Astrocyte (in vitro differentiated cells and primary cell): Measurements from ENCODE around the gene ZNF613. TPM values are rescaled to one million over a fixed set of nuclear protein-coding genes. Genes with fewer than 3 reads are reported as not detected.
"Not testable (repeated sequence)": the region's sequence is repeated elsewhere in the genome, so short reads cannot be mapped to it uniquely, and the experiment has no call there.

Experiments used
- DNase-seq: peaks from one replicate; pipeline ENCODE4 v3.0.0-alpha.2; 2010; ENCODE audit warnings: low read depth
- FAIRE-seq: peaks from 2 replicates; lab custom pipeline; 2011; peaks lifted over from hg19 to GRCh38; lab: Jason Lieb, UNC
- H2AFZ ChIP-seq: 2 replicates; pipeline ENCODE4 v1.6.0; 2012; ENCODE audit warnings: low read depth, low read length, inconsistent platforms
- H3K27ac ChIP-seq: 2 replicates; pipeline ENCODE4 v1.5.1; 2011; ENCODE audit warnings: low read depth, low read length, inconsistent platforms
- H3K27me3 ChIP-seq: 2 replicates; pipeline ENCODE4 v1.6.0; 2011; ENCODE audit warnings: low read length, inconsistent platforms; ENCODE audit not compliant: insufficient read depth
- H3K36me3 ChIP-seq: 2 replicates; pipeline ENCODE4 v1.5.1; 2011; ENCODE audit warnings: low read length, inconsistent platforms; ENCODE audit not compliant: insufficient read depth
- H3K4me1 ChIP-seq: 2 replicates; pipeline ENCODE4 v1.5.1; 2011; ENCODE audit warnings: low read length, inconsistent platforms; ENCODE audit not compliant: insufficient read depth
- H3K4me2 ChIP-seq: 2 replicates; pipeline ENCODE4 v1.6.0; 2012; ENCODE audit warnings: low read length, inconsistent platforms
- H3K4me3 ChIP-seq: 2 replicates; pipeline ENCODE4 v1.5.1; 2011; ENCODE audit warnings: low read depth, mild to moderate bottlenecking, low read length, inconsistent platforms; ENCODE audit not compliant: insufficient read depth
- H3K79me2 ChIP-seq: 2 replicates; pipeline ENCODE4 v1.6.0; 2012; ENCODE audit warnings: mild to moderate bottlenecking, low read length, inconsistent platforms; ENCODE audit not compliant: insufficient read depth
- H3K9ac ChIP-seq: 2 replicates; pipeline ENCODE4 v1.6.0; 2012; ENCODE audit warnings: mild to moderate bottlenecking, low read length, inconsistent platforms
- H3K9me3 ChIP-seq: 2 replicates; pipeline ENCODE4 v1.5.1; 2012; ENCODE audit warnings: low read depth, mild to moderate bottlenecking, low read length, inconsistent platforms; ENCODE audit not compliant: insufficient read depth
- H4K20me1 ChIP-seq: 2 replicates; pipeline ENCODE4 v1.6.0; 2012; ENCODE audit warnings: low read length, inconsistent platforms; ENCODE audit not compliant: insufficient read depth
- H3K27ac Mint-ChIP-seq: one replicate; pipeline ENCODE4 v1.8.0; 2021; ENCODE audit warnings: mild to moderate bottlenecking, mixed read lengths; ENCODE audit not compliant: unreplicated experiment
- H3K27me3 Mint-ChIP-seq: one replicate; pipeline ENCODE4 v1.8.0; 2021; ENCODE audit warnings: low read depth, mixed read lengths; ENCODE audit not compliant: unreplicated experiment
- H3K36me3 Mint-ChIP-seq: one replicate; pipeline ENCODE4 v1.8.0; 2021; ENCODE audit warnings: low read depth, mixed read lengths; ENCODE audit not compliant: unreplicated experiment
- H3K4me1 Mint-ChIP-seq: one replicate; pipeline ENCODE4 v1.8.0; 2021; ENCODE audit warnings: low read depth, mixed read lengths; ENCODE audit not compliant: unreplicated experiment
- H3K4me3 Mint-ChIP-seq: one replicate; pipeline ENCODE4 v1.8.0; 2021; ENCODE audit warnings: mild to moderate bottlenecking, moderate library complexity, mixed read lengths; ENCODE audit not compliant: unreplicated experiment
- H3K9me3 Mint-ChIP-seq: one replicate; pipeline ENCODE4 v1.8.0; 2021; ENCODE audit warnings: mild to moderate bottlenecking, mixed read lengths; ENCODE audit not compliant: unreplicated experiment
- CTCF ChIP-seq: IDR thresholded peaks from 2 replicates; pipeline ENCODE4 v1.5.1; 2011; ENCODE audit warnings: low read depth, mild to moderate bottlenecking, inconsistent platforms, low read length, moderate library complexity; ENCODE audit not compliant: insufficient read depth
- EZH2 ChIP-seq: IDR thresholded peaks from 2 replicates; pipeline ENCODE4 v1.6.1; 2012; ENCODE audit warnings: mild to moderate bottlenecking, low read length, inconsistent platforms; ENCODE audit not compliant: insufficient read depth
- total RNA-seq: library from RNA; stranded (reverse); gene quantifications from 2 replicates; pipeline ENCODE4 v1.2.1, GENCODE V29; 2021

Gene ZNF613
- total RNA-seq, 1 donor from 2014 or later = 7.2 TPM

- not testable (repeated sequence) for H3K27me3 ChIP-seq, H3K27ac ChIP-seq, H4K20me1 ChIP-seq, H3K36me3 Mint-ChIP-seq, H3K36me3 ChIP-seq, H3K4me1 Mint-ChIP-seq, DNase-seq, H3K4me1 ChIP-seq, H3K4me2 ChIP-seq, H3K9ac ChIP-seq, H3K9me3 ChIP-seq, H3K4me3 ChIP-seq, H2AFZ ChIP-seq, H3K27me3 Mint-ChIP-seq, H3K27ac Mint-ChIP-seq, H3K4me3 Mint-ChIP-seq, FAIRE-seq
- H3K79me2 ChIP-seq = peaks cover 17% of the 10 kb centered on the region
- peaks cover 48% of the 10 kb centered on the region for H3K9me3 Mint-ChIP-seq
Measured at GRCh38 chr19:51907981-51908380, 19.3 kb upstream of the ZNF613 start.

- no peak overlapping the region for H3K4me2 ChIP-seq
- no peak overlapping the region for H3K27ac ChIP-seq
- TF ChIP-seq CTCF (no peak), EZH2 (no peak)
- FAIRE-seq (no peak), DNase-seq (no peak)
- H3K9ac ChIP-seq = no peak overlapping the region
- no peak overlapping the region for H3K4me3 Mint-ChIP-seq
- H3K36me3 Mint-ChIP-seq = no peaks in the 10 kb centered on the region
- no peaks in the 10 kb centered on the region for H4K20me1 ChIP-seq
- peaks cover 30% of the 10 kb centered on the region for H3K9me3 ChIP-seq
- no peaks in the 10 kb centered on the region for H3K4me1 Mint-ChIP-seq
- H2AFZ ChIP-seq = no peak overlapping the region
- no peaks in the 10 kb centered on the region for H3K27me3 Mint-ChIP-seq
- no peaks in the 10 kb centered on the region for H3K79me2 ChIP-seq
- no peaks in the 10 kb centered on the region for H3K36me3 ChIP-seq
- H3K27me3 ChIP-seq = no peaks in the 10 kb centered on the region
- H3K27ac Mint-ChIP-seq = no peak overlapping the region
- no peak overlapping the region for H3K4me3 ChIP-seq
- no peaks in the 10 kb centered on the region for H3K4me1 ChIP-seq
- H3K9me3 Mint-ChIP-seq = peaks cover 39% of the 10 kb centered on the region
Measured at GRCh38 chr19:51915324-51915867, 11.9 kb upstream of the ZNF613 start.

- Histone ChIP-seq H3K4me3 (no peak overlapping the region), H3K36me3 (no peaks in the 10 kb centered on the region), H3K9me3 (peaks cover 31% of the 10 kb centered on the region), H3K79me2 (no peaks in the 10 kb centered on the region), H3K27me3 (no peaks in the 10 kb centered on the region), H3K4me1 (no peaks in the 10 kb centered on the region), H4K20me1 (no peaks in the 10 kb centered on the region), H3K4me2 (no peak overlapping the region), H3K9ac (no peak overlapping the region), H3K27ac (no peak overlapping the region), H2AFZ (no peak overlapping the region)
- TF ChIP-seq EZH2 = no peak
- no peak for TF ChIP-seq CTCF
- H3K36me3 Mint-ChIP-seq = no peaks in the 10 kb centered on the region
- no peaks in the 10 kb centered on the region for H3K27me3 Mint-ChIP-seq
- no peak overlapping the region for H3K4me3 Mint-ChIP-seq
- H3K9me3 Mint-ChIP-seq = peaks cover 42% of the 10 kb centered on the region
- H3K4me1 Mint-ChIP-seq = no peaks in the 10 kb centered on the region
- no peak for DNase-seq
- H3K27ac Mint-ChIP-seq = no peak overlapping the region
- no peak for FAIRE-seq
Measured at GRCh38 chr19:51916167-51916566, 11.1 kb upstream of the ZNF613 start.
